ENCODE measurements around the gene IMMP2L.

DNA sequence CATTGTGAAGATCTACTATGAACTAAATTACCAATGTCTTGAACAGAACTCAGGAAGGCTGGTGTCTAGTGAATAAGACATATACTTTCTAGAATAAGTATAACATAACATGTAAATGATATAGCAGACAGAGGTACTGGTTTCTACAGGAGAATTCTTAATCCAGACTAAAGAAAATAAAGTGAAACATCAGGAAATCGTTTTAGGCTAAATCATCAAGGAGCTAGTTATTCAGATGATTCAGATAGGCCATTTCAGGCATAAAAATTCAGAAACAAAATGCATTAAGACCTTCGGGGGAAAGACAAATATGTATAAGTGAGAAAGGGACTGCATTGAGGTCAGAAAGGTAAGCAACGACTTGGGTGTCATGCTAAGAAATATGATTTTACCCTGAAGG is 300.8 kb downstream of the IMMP2L start:
- TF ChIP-seq TCF12 (IDR thresholded peaks at IDR 0.05; ENCODE audit: low read depth, low read length) (no peak), GTF2F1 (IDR thresholded peaks at IDR 0.05; ENCODE audit: borderline replicate concordance, low read depth, low read length) (no peak), POLR2A (IDR thresholded peaks at IDR 0.05; ENCODE audit: control extremely low read depth in 1 of 2, low read depth in 2 of 2, low read length in 2 of 2) (no peak), TBP (IDR thresholded peaks at IDR 0.05; ENCODE audit: low read depth, low read length) (no peak), EZH2 (IDR thresholded peaks at IDR 0.05; ENCODE audit: low read depth, low read length, severe bottlenecking) (no peak), RXRA (IDR thresholded peaks at IDR 0.05; ENCODE audit: insufficient read depth, low read depth, low read length) (no peak), SP1 (IDR thresholded peaks at IDR 0.05; ENCODE audit: low read depth, low read length) (no peak), CEBPB (IDR thresholded peaks at IDR 0.05; ENCODE audit: low read depth, low read length) (no peak)

All from H1 (cell line).